Glutamatergic neuron (in vitro differentiated cells): ENCODE results near the gene RPS6KA5. TPM values are rescaled to one million over a fixed set of nuclear protein-coding genes. Genes with fewer than 3 reads are reported as not detected.

Experiments used
- DNase-seq: peaks from one replicate; pipeline ENCODE4 v3.0.0; 2022
- H3K27ac Mint-ChIP-seq: one replicate; pipeline ENCODE4 v1.8.0; 2020; ENCODE audit warnings: mild to moderate bottlenecking, mixed read lengths, inconsistent platforms; ENCODE audit not compliant: unreplicated experiment
- H3K27me3 Mint-ChIP-seq: one replicate; pipeline ENCODE4 v1.8.0; 2020; ENCODE audit warnings: mild to moderate bottlenecking, moderate library complexity, mixed read lengths, inconsistent platforms; ENCODE audit not compliant: unreplicated experiment
- H3K36me3 Mint-ChIP-seq: one replicate; pipeline ENCODE4 v1.8.0; 2020; ENCODE audit warnings: mild to moderate bottlenecking, mixed read lengths, inconsistent platforms; ENCODE audit not compliant: unreplicated experiment
- H3K4me1 Mint-ChIP-seq: one replicate; pipeline ENCODE4 v1.8.0; 2020; ENCODE audit warnings: mild to moderate bottlenecking, low read depth, mixed read lengths, inconsistent platforms; ENCODE audit not compliant: unreplicated experiment
- H3K4me3 Mint-ChIP-seq: one replicate; pipeline ENCODE4 v1.8.0; 2020; ENCODE audit warnings: mild to moderate bottlenecking, mixed read lengths, inconsistent platforms; ENCODE audit not compliant: unreplicated experiment
- H3K9me3 Mint-ChIP-seq: one replicate; pipeline ENCODE4 v1.8.0; 2020; ENCODE audit warnings: mild to moderate bottlenecking, moderate library complexity, mixed read lengths, inconsistent platforms; ENCODE audit not compliant: unreplicated experiment
- total RNA-seq: library from RNA; stranded (reverse); fragmentation: NEBNext Ultra II Directional; extraction: Animal tissue kit (Norgen Biotek cat#: 25700); gene quantifications from one replicate; pipeline ENCODE4 v1.2.1, GENCODE V29; 2021; ENCODE audit not compliant: unreplicated experiment
- TF ChIP-seq, protein P1 (sequence below): fragments of 200-600 bp; sonication (generic); IDR thresholded peaks from one replicate; pipeline ENCODE4 v1.5.0; 2021; ENCODE audit not compliant: partially characterized antibody, unreplicated experiment

Gene RPS6KA5
- total RNA-seq, 1 donor from 2014 or later, result 3.8 TPM

DNA sequence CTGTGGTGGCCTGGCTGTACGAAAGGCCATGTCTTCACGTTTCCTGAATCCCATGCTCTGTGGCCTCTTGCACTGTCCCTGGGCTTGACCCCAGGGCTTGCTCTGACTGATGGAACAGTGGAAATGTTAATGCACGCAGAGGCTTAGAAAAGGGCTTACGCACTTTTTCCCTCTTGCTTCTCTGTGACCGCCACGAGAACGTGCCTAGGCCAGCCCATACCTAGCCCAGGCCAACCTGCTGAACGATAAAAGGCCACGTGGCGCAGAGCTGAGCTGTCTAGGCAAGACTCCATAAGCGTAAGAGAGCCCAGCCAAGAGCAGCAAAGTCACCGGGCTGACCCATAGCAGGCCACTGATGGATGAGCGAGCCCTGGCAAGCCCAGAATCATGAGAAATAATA, 262.5 kb downstream of the RPS6KA5 start:
- Mint-ChIP-seq H3K36me3 (no peaks in the 10 kb centered on the region), H3K27me3 (peaks cover 9% of the 10 kb centered on the region), H3K4me1 (peaks cover 26% of the 10 kb centered on the region), H3K4me3 (no peak overlapping the region), H3K27ac (no peak overlapping the region), H3K9me3 (peaks cover 2% of the 10 kb centered on the region)
- TF ChIP-seq, protein P1, sequence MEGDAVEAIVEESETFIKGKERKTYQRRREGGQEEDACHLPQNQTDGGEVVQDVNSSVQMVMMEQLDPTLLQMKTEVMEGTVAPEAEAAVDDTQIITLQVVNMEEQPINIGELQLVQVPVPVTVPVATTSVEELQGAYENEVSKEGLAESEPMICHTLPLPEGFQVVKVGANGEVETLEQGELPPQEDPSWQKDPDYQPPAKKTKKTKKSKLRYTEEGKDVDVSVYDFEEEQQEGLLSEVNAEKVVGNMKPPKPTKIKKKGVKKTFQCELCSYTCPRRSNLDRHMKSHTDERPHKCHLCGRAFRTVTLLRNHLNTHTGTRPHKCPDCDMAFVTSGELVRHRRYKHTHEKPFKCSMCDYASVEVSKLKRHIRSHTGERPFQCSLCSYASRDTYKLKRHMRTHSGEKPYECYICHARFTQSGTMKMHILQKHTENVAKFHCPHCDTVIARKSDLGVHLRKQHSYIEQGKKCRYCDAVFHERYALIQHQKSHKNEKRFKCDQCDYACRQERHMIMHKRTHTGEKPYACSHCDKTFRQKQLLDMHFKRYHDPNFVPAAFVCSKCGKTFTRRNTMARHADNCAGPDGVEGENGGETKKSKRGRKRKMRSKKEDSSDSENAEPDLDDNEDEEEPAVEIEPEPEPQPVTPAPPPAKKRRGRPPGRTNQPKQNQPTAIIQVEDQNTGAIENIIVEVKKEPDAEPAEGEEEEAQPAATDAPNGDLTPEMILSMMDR, result no peak
- DNase-seq, result no peak

Other genes starting within 250 kb of the RPS6KA5 start
- gene TTC7B, start 244.2 kb downstream of the RPS6KA5 start, total RNA-seq, result 83.1 TPM
- 8.3 TPM for gene DGLUCY, start 53.4 kb upstream of the RPS6KA5 start, total RNA-seq
- gene GPR68, start 184.1 kb upstream of the RPS6KA5 start, total RNA-seq, result not detected